ENCODE results near the gene COX7A1.
"Not testable (repeated sequence)": the region's sequence is repeated elsewhere in the genome, so short reads cannot be mapped to it uniquely, and the experiment has no call there.

COX7A1 gene

GRCh38 chr19:36141039-36141927 lies 11.0 kb downstream of the COX7A1 start:
- no peak for TF ChIP-seq CTCF (IDR thresholded peaks at IDR 0.05; ENCODE audit: extremely low read depth, insufficient read depth, missing control alignments)
- in situ Hi-C loops (cut with MboI; ENCODE audit: low pct_unique_long_range_greater_than_20kb, low sequenced_read_pairs, unreplicated experiment), result no loop called here
- peak; percentile 96 for DNase-seq (ENCODE audit: low spot score)

GRCh38 chr19:36140304-36141038 lies 11.8 kb downstream of the COX7A1 start:
- in situ Hi-C loops (cut with MboI; ENCODE audit: low pct_unique_long_range_greater_than_20kb, low sequenced_read_pairs, unreplicated experiment), result no loop called here
- peak; percentile 90 for DNase-seq (ENCODE audit: low spot score)
- no peak for TF ChIP-seq CTCF (IDR thresholded peaks at IDR 0.05; ENCODE audit: extremely low read depth, insufficient read depth, missing control alignments)

- DNase-seq (ENCODE audit: low spot score), result peak; percentile 98
- in situ Hi-C loops (cut with MboI; ENCODE audit: low pct_unique_long_range_greater_than_20kb, low sequenced_read_pairs, unreplicated experiment), result no loop called here
- TF ChIP-seq CTCF (IDR thresholded peaks at IDR 0.05; ENCODE audit: extremely low read depth, insufficient read depth, missing control alignments), result no peak
Observed at GRCh38 chr19:36139473-36140303, 12.6 kb downstream of the COX7A1 start, which contains the start of gene CAPNS1. Gene CAPNS1 (plus strand): TSS chr19:36140066. CDS start chr19:36141012, 946 bp downstream.

- no peak for TF ChIP-seq CTCF (IDR thresholded peaks at IDR 0.05; ENCODE audit: extremely low read depth, insufficient read depth, missing control alignments)
- DNase-seq (ENCODE audit: low spot score), result no peak
- in situ Hi-C loops (cut with MboI; ENCODE audit: low pct_unique_long_range_greater_than_20kb, low sequenced_read_pairs, unreplicated experiment), result no loop called here
Observed at GRCh38 chr19:36139120-36139472, 13.2 kb downstream of the COX7A1 start.

- no peak for DNase-seq (ENCODE audit: low spot score)
- in situ Hi-C loops (cut with MboI; ENCODE audit: low pct_unique_long_range_greater_than_20kb, low sequenced_read_pairs, unreplicated experiment), result no loop called here
- TF ChIP-seq CTCF (IDR thresholded peaks at IDR 0.05; ENCODE audit: extremely low read depth, insufficient read depth, missing control alignments), result no peak
Observed at GRCh38 chr19:36136964-36137686, 15.1 kb downstream of the COX7A1 start.

GRCh38 chr19:36134867-36135266 lies 17.4 kb downstream of the COX7A1 start:
- DNase-seq (ENCODE audit: low spot score); in situ Hi-C loops (cut with MboI; ENCODE audit: low pct_unique_long_range_greater_than_20kb, low sequenced_read_pairs, unreplicated experiment): not testable (repeated sequence)

- in situ Hi-C loops (cut with MboI; ENCODE audit: low pct_unique_long_range_greater_than_20kb, low sequenced_read_pairs, unreplicated experiment); DNase-seq (ENCODE audit: low spot score): not testable (repeated sequence)
Observed at GRCh38 chr19:36131221-36131620, 21.0 kb downstream of the COX7A1 start.

Data from GM13977 (cell line).